PFSK-1 (cell line): ENCODE measurements around the gene SEC31B.

Experiments used
- POLR2AphosphoS5 ChIP-seq: IDR thresholded peaks from 2 replicates; pipeline ENCODE4 v1.6.1; 2012; ENCODE audit warnings: low read depth, mild to moderate bottlenecking, control low read depth, low read length, moderate library complexity
- TAF1 ChIP-seq: IDR thresholded peaks from 2 replicates; pipeline ENCODE4 v1.6.1; 2012; ENCODE audit warnings: low read length, control low read depth, borderline replicate concordance; ENCODE audit not compliant: insufficient read depth

DNA sequence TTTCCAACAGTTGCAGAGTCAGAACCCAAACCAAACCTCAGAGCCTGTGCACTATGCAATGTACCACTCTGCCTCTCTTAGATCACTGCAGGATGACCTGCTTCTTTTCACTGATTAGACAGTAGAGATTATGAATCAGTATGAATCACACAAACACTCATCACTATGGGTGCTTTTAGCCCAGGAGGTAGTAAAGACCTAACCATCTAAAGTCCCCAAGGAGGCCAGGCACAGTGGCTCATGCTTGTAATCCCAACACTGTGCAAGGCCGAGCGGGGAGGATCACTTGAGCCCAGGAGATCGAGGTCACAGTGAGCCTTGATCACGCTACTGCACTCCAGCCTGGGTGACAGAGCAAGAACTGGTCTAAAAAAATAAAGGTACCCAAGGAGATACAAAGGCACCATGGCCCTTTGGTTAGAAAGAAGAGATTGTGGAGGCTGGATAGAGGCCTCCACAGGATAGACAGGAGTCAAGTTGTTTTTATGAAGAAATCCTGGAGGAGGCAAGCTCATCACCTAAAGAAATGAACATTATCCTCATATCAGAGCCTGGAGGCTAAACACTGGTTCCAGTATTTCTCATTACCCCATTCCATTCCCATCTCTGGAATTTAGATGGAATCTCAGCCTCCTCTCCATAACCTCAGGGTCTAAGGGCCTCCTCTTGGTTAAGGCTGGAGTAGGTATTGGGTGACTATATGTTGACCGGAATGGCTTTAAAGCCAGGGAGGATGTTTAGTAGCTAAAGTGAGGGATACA lies 12.9 kb downstream of the SEC31B start:
- TF ChIP-seq POLR2AphosphoS5 (no peak), TAF1 (no peak)
